Ishikawa (cell line): ENCODE data around the gene COA5.

Source experiments
- CEBPB ChIP-seq: IDR thresholded peaks from 2 replicates; pipeline ENCODE4 v1.6.1; 2012
- CREB1 ChIP-seq: IDR thresholded peaks from 2 replicates; pipeline ENCODE4 v1.6.1; 2012; ENCODE audit warnings: low read depth
- EP300 ChIP-seq: IDR thresholded peaks from 2 replicates; pipeline ENCODE4 v1.6.1; 2012; ENCODE audit warnings: borderline replicate concordance
- FOXM1 ChIP-seq: IDR thresholded peaks from 2 replicates; pipeline ENCODE4 v1.6.1; 2012; ENCODE audit warnings: low read depth, borderline replicate concordance
- RAD21 ChIP-seq: IDR thresholded peaks from 2 replicates; pipeline ENCODE4 v1.6.1; 2012; ENCODE audit warnings: low read depth
- TAF1 ChIP-seq: IDR thresholded peaks from 2 replicates; pipeline ENCODE4 v1.6.1; 2012; ENCODE audit warnings: low read depth, mild to moderate bottlenecking
- YY1 ChIP-seq: IDR thresholded peaks from 2 replicates; pipeline ENCODE4 v1.6.1; 2012; ENCODE audit warnings: low read depth
- TF ChIP-seq, protein P1 (sequence below): IDR thresholded peaks from 2 replicates; pipeline ENCODE4 v1.6.1; 2012
- TF ChIP-seq, protein P2 (sequence below): IDR thresholded peaks from 2 replicates; pipeline ENCODE4 v1.6.1; 2012

DNA sequence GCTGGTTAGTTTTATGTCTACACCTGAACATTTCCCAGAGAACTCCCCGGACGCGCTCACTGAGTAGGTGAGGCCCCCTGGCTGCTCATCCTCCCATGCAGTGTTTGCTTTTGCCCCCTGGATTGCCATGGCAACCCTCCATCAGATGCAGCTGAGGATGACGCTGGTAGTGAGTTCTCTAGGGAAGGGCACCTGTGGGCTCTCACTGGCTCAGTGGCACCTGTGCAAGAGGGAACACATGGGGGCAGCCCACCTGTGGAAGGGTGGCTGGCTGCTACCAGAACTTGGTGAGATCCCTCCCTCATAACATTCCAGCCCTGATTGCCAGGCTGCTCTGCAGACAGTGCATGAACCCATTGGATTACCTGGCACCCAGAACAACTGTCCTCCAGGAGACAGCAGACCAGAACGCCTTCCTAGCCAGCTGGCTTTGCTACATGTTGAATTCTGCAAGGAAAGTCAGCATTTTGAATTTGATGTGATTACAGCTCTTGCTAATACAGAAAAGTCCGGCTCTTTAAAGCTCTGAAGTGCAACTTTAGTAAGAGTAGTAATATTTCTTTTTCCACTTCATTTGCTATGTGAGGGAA, 21.7 kb downstream of the COA5 start:
- no peak for TF ChIP-seq TAF1
- no peak for TF ChIP-seq YY1
- TF ChIP-seq RAD21, result no peak
- TF ChIP-seq, protein P1, sequence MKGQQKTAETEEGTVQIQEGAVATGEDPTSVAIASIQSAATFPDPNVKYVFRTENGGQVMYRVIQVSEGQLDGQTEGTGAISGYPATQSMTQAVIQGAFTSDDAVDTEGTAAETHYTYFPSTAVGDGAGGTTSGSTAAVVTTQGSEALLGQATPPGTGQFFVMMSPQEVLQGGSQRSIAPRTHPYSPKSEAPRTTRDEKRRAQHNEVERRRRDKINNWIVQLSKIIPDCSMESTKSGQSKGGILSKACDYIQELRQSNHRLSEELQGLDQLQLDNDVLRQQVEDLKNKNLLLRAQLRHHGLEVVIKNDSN, result no peak
- TF ChIP-seq EP300, result no peak
- no peak for TF ChIP-seq FOXM1
- TF ChIP-seq CEBPB, result no peak
- TF ChIP-seq, protein P2, sequence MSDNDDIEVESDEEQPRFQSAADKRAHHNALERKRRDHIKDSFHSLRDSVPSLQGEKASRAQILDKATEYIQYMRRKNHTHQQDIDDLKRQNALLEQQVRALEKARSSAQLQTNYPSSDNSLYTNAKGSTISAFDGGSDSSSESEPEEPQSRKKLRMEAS, result no peak
- TF ChIP-seq CREB1, result no peak
